Stimulated activated CD4-positive, alpha-beta T cell treated with anti-CD3 and anti-CD28 coated beads, Interleukin-4, amount 100 ng/mL, for 24 hours (primary cell): ENCODE data around the gene KCNH8.

Source experiments
- DNase-seq: peaks from one replicate; pipeline ENCODE4 v3.0.0-alpha.2; 2020

KCNH8 gene

GRCh38 chr3:19392150-19392549, 243.8 kb downstream of the KCNH8 start:
- DNase-seq: no peak

- DNase-seq: no peak
Observed at GRCh38 chr3:19394946-19395345, 246.6 kb downstream of the KCNH8 start.

- no peak for DNase-seq
Observed at GRCh38 chr3:19396726-19397125, 248.4 kb downstream of the KCNH8 start.

GRCh38 chr3:19399356-19399755, 251.0 kb downstream of the KCNH8 start:
- DNase-seq: no peak

GRCh38 chr3:19399836-19400235, 251.5 kb downstream of the KCNH8 start:
- no peak for DNase-seq

- DNase-seq: no peak
Observed at GRCh38 chr3:19420159-19420558, 271.8 kb downstream of the KCNH8 start.

GRCh38 chr3:19425825-19426224, 277.5 kb downstream of the KCNH8 start:
- DNase-seq: no peak

- DNase-seq: no peak
Observed at GRCh38 chr3:19427422-19428149, 279.3 kb downstream of the KCNH8 start.

- DNase-seq: no peak
Observed at GRCh38 chr3:19428729-19429128, 280.4 kb downstream of the KCNH8 start.

GRCh38 chr3:19432669-19433068, 284.4 kb downstream of the KCNH8 start:
- DNase-seq: no peak

- no peak for DNase-seq
Observed at GRCh38 chr3:19436746-19437145, 288.4 kb downstream of the KCNH8 start.

GRCh38 chr3:19439944-19440343, 291.6 kb downstream of the KCNH8 start:
- no peak for DNase-seq

- no peak for DNase-seq
Observed at GRCh38 chr3:19446138-19446537, 297.8 kb downstream of the KCNH8 start.

- DNase-seq: no peak
Observed at GRCh38 chr3:19446687-19447086, 298.4 kb downstream of the KCNH8 start.

- no peak for DNase-seq
Observed at GRCh38 chr3:19455546-19455945, 307.2 kb downstream of the KCNH8 start.

GRCh38 chr3:19456738-19457137, 308.4 kb downstream of the KCNH8 start:
- no peak for DNase-seq

- DNase-seq: no peak
Observed at GRCh38 chr3:19457449-19457848, 309.1 kb downstream of the KCNH8 start.

GRCh38 chr3:19467761-19468160, 319.5 kb downstream of the KCNH8 start:
- no peak for DNase-seq

GRCh38 chr3:19471138-19471537, 322.8 kb downstream of the KCNH8 start:
- DNase-seq: no peak

- DNase-seq: no peak
Observed at GRCh38 chr3:19473971-19474580, 325.8 kb downstream of the KCNH8 start.

GRCh38 chr3:19476281-19476680, 328.0 kb downstream of the KCNH8 start:
- DNase-seq: no peak

- no peak for DNase-seq
Observed at GRCh38 chr3:19485267-19485666, 337.0 kb downstream of the KCNH8 start.

- DNase-seq: no peak
Observed at GRCh38 chr3:19487386-19487785, 339.1 kb downstream of the KCNH8 start.

GRCh38 chr3:19488939-19489338, 340.6 kb downstream of the KCNH8 start:
- DNase-seq: no peak

- no peak for DNase-seq
Observed at GRCh38 chr3:19489936-19490335, 341.6 kb downstream of the KCNH8 start.
